Lung microvascular endothelial cell (primary cell): ENCODE measurements around the gene CLASP1. TPM values are rescaled to one million over a fixed set of nuclear protein-coding genes. Genes with fewer than 3 reads are reported as not detected.
"Not testable (repeated sequence)": the region's sequence is repeated elsewhere in the genome, so short reads cannot be mapped to it uniquely, and the experiment has no call there.

Source experiments
- DNase-seq, 2 donors: peaks; one replicate each; pipeline versions ENCODE4 v3.0.0 to v3.0.0-alpha.2; 2010; ENCODE audit warnings: low read depth in 2 of 2
- total RNA-seq: library from RNA; depleted of rRNA; stranded (reverse); fragments of >200 nt; gene quantifications from 2 replicates; pipeline ENCODE4 v1.2.1, GENCODE V29; 2014

The CLASP1 gene
- total RNA-seq, 1 donor from 2014 or later = 31.9 TPM

DNA sequence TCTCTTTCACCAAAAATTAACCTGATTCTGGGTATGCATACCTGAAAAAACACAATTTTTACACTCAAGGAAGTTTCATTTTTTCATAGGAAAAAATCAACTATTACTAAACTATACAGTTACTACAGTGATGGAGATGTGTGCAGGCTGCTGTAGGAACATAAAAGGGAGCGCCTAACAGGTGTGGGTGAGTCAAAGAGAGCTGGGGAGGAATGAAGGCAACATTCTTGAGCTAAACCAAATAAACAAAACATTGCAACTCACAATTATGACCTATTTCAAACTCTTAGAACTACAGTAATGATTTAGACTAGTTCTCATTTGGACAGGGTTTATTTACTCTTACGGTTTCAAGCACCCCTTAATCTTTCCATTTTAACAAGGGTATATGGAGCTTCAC lies 13.4 kb upstream of the CLASP1 start:
- no peak for DNase-seq

DNA sequence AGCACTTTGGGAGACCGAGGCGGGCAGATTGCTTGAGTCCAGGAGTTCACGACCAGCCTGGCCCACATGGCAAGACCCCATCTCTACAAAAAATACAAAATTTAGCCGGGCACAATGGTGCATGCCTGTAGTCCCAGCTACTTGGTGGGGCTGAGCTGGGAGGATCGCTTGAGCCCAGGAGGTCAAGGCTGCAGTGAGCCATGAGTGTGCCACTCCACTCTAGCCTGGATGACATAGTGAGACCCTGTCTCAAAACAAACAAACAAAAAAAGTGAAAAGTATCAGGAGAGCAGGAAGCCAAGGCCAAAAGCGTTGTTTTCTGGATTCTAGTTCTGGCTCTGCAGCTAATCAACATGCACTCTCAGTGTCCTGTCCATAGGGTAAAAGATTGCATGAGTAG lies 10.7 kb upstream of the CLASP1 start:
- DNase-seq = no peak

GRCh38 chr2:121658393-121658792 lies 9.1 kb upstream of the CLASP1 start:
- DNase-seq = not testable (repeated sequence)

DNA sequence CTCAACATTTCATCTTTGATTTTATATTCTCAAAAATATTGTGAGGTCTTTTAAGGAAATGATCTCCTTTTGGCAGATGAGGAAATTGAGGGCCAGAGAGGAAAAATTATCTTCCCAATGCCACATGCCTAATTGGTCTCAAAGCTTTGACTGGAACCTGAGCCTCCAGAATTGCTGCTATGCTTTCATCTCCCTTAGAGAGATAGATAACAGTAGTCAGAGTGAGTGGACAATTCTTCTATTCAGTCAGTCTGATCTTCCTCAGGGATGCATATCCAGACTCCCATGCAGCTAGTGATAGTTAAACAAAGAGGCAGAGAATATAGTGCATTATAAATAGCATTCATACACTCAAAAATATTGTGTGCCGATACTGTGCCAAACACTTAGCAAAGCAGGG lies 3.8 kb upstream of the CLASP1 start:
- no peak for DNase-seq

- peak; percentile 12 to 35 for DNase-seq
These were observed 1.2 kb upstream of the CLASP1 start for GRCh38 chr2:121650315-121650930.

DNA sequence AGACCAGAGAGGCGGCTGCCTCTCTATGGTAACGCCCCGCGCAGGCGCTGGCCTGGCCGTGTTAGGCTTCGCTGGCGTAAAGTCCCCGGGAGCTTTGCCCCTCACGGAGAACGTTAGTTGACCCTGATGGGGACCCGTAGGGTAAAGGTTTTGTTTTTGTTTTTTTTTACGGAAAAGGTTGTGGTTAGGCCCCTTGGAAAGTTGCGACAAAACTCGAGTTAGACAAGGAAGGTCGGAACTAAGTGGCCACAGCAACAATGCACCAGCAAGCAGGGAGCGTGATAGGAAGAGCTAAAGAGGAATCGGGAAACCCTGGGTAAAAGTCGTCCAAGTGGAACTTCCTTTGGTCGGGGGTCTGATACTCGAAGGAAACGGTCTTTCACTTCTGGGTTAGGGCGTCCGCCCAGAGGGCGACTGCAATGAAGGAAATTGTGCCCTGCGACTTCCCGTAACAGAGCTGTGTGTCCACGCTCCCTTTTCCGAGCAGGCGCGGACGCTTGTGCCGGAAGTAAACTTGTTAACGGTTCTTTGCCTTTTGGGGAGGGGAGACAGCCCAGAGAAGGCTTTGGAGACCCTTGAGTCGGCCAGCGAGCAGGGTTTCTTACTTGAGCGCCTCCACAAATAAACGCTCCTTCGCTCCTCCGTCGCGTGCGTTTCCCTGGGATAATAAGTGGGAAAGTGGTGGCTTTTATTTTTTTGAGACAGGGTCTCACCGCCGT lies 493 bp upstream of the CLASP1 start:
- DNase-seq = peak; percentile 98

GRCh38 chr2:121648206-121649148 lies 785 bp downstream of the CLASP1 start:
- peak; percentile 50 to 65 for DNase-seq

DNA sequence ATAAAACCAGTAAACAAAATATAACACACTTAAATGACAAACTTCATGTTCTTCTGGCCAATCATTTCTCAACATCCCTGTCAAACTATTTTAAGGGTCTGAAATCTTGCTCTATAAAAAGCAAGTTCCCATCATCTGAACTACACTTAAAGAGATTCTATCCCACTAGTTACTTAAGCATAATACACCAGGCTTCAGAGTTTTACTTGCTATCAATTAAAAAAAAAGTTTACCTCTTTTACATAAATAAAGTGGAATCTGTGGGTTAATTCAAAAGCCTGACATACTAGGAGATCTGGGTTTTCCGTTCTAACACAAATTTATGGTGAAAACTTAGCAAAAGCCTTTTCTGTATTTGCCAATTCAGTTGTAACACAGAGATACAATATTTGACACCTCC lies 1.9 kb downstream of the CLASP1 start:
- no peak for DNase-seq

- no peak for DNase-seq
These were observed 4.5 kb downstream of the CLASP1 start for GRCh38 chr2:121644715-121645114.

DNA sequence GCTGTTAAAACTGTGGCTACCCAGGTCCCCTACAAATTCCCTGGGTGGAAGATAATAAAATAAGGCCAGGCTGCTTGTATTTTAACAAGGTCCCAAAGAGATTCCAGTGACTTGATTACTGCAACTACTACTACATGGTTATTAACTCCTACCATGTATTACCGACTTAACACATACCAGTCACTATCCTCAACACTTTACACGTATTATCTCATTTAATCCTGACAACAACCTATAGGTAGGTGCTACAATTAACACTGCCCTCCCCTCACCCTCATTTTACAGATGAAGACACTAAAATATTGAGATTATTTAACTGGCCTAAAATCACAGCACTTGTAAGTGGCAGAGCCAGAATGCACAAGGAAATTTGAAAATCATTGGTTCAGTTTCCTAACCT lies 5.4 kb downstream of the CLASP1 start:
- no peak for DNase-seq

GRCh38 chr2:121640380-121641316 lies 8.6 kb downstream of the CLASP1 start:
- DNase-seq = no peak

DNA sequence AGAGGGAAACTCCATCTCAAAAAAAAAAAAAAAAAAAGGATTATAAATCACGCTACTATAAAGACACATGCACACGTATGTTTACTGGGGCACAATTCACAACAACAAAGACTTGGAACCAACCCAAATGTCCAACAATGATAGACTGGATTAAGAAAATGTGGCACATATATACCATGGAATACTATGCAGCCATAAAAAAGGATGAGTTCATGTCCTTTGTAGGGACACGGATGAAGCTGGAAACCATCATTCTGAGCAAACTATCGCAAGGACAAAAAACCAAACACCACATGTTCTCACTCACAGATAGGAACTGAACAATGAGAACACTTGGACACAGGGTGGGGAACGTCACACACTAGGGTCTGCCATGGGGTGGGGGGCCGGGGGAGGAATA lies 9.4 kb downstream of the CLASP1 start:
- DNase-seq = not testable (repeated sequence)

- no peak for DNase-seq
These were observed 10.9 kb downstream of the CLASP1 start for GRCh38 chr2:121638333-121638732.

DNA sequence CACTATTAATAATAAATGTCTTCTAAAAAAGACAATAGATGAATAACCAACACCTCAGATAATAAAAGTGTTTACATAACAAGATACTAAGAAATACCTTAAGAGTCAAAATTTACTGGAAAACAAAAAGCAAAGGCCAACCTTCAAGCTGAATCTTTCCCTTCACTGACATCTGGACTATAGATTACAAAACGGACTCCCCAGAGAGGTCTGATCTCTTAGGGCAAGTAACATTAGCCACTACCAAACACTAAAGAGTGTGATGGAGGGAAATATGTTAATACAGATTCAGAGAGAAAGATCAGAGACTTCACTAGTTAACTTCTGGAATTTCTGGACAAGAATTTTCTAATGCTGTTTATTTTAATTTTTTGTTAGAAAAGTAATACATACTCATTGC lies 13.9 kb downstream of the CLASP1 start:
- DNase-seq = no peak

- peak; percentile 45 to 55 for DNase-seq
These were observed 14.6 kb downstream of the CLASP1 start for GRCh38 chr2:121634354-121635307.

DNA sequence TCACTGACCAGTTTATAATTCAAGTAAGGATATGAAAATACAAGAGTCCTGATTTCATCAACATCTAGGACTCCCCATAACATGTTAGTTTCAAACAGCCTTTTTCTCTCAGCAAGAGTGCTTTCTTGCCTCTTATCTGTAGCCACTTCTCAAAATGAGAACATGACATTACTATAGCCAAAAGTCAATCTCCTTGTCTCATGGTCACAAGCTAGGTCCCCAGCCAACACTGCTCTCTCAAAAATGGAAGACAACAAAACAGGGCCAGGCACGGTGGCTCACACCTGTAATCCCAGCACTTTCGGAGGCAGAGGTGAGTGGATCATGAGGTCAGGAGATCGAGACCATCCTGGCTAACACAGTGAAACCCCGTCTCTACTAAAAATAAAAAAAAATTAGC lies 15.8 kb downstream of the CLASP1 start:
- no peak for DNase-seq

- no peak for DNase-seq
These were observed 21.7 kb downstream of the CLASP1 start for GRCh38 chr2:121627525-121628050.

DNA sequence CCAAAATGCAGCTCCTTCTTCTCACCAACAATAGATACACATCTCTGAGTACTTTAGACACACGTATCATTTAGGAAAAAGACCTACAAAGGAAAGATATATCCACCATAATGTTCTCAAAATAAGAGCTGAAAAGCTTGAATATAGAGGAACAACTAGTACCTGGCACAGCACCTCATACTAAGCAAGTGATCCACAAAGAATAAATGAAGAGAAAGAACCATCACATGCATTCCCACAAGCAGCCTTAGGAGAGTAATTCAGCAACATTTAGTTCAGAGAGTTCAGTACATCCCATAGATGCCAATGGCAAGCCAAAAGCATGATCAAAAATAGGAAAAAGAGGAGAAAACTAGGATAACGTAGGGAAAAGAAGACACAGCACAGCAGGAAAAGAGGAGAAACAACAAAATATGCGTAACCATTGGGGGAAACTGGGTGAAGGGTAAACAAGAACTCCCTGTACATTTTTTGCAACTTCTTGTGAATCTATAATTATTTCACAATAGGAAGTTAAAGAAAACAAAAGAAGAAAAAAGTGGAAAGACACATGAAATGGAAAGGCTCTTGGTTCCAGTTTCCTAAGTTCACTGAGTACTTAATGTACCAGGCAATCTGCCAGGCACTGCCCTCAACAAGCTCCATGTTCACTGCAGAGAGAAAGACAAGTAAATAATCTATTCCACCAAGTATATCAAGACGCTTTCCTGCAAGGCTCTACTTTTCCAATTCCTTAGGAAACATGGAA lies 22.3 kb downstream of the CLASP1 start:
- DNase-seq = peak; percentile 32 to 59

GRCh38 chr2:121625953-121626352 lies 23.3 kb downstream of the CLASP1 start:
- no peak for DNase-seq
